T47D (cell line): ENCODE data around the gene DOCK2.

ENCODE experiments used
- DNase-seq, 2 experiments: peaks; one replicate each; pipeline versions ENCODE4 v3.0.0 to v3.0.0-alpha.2; 2011 to 2012; ENCODE audit warnings: low read depth in 1 of 2, low spot score in 1 of 2
- JUND ChIP-seq: IDR thresholded peaks from 2 replicates; pipeline ENCODE4 v1.6.1; 2012; ENCODE audit warnings: low read depth
- in situ Hi-C: cut with HindIII; loops from 2 replicates; pipeline ENCODE4 v1.10.0; 2016; ENCODE audit warnings: low sequenced_read_pairs, low pct_unique_long_range_greater_than_20kb

Gene DOCK2

DNA sequence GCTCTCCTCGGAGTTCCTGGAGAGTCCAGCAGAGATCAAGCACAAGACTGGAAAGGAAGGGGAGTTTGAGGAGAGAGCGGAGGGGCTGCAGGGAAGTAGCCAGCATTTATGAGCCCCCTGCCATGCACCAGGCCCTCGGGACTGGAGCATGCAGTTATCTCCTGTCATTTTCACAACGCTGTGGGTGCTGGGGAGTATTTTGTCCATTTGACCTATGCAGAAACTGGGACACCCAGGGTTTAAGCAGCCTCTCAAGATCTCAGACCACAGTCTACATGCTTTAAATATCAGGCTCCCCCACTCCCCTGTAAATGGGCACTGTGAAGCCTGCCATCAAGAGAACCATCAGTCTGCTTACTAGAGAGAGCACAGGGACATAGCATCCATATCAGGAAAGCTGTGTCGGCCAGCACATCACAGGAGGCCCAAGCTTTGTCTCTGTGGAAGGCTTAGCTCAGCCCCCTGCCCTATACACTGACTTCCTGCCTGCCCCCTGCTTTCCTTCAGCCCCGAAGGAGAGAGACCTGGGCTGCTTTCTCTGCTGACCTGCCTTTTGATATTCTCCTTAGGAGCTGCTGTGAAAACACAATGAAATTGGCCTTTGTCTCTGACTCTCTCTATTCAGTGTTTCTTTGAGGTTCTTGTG, 475.9 kb downstream of the DOCK2 start:
- TF ChIP-seq JUND = no peak
- in situ Hi-C loops = no loop called here
- DNase-seq = no peak

DNA sequence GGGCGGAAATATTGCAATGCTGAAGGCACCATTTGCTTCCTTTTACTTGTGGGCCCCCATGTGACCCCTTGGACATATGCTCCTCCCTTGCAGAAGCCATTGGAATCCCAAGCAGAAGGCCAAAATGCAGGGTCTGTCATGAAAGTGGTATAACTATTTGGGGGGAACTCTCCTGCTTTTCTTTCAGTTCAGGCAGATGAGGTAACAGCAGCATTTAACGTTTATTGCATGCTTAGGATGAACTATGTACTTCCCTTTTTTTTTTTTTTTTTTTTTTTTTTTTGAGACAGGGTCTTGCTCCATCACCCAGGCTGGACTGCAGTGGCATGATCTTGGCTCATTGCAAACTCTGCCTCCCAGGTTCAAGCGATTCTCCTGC, 476.4 kb downstream of the DOCK2 start:
- DNase-seq = no peak
- in situ Hi-C loops = no loop called here
- TF ChIP-seq JUND = no peak

GRCh38 chr5:170114271-170114670, 477.2 kb downstream of the DOCK2 start:
- in situ Hi-C loops = no loop called here
- TF ChIP-seq JUND = no peak
- DNase-seq = no peak

DNA sequence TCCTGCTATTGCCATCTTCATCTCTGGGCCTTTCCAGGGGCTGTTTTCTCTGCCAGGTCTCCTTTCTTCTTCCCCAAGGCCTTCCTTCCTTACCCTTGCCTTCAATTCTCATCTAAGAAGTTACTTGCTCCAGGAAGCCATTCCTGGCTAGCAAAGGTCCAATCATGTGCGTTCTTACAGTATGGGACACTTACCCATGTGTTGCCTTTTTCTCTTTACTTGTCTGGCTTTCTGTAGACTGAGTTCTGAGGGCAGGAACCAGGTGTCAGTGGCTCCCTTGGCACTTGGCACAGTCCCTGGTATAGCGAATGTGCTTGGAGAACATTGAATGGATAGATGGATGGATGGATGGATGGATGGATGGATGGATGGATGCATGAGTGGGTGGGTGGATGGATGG, 478.9 kb downstream of the DOCK2 start:
- no peak for TF ChIP-seq JUND
- no peak for DNase-seq
- in situ Hi-C loops = no loop called here

DNA sequence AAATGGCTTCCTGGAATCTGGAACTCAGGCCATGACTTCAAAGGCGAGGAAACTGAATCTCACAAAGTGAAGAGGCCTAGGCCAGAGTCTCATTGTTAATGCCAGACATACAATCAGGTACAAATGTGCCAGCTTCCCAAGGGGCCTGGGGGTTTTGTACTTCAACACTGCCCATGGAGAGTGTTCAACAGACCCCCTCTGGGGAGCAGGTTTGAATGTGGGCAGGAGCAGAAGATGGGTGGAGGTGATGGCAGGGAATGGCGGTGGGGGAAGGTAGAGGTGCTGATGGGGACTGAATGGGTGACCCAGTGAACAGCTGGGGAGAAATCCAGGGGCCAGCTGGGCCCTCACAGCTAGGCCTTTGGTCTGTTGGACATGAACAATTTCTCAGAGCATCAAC, 480.7 kb downstream of the DOCK2 start:
- in situ Hi-C loops = no loop called here
- DNase-seq = no peak

DNA sequence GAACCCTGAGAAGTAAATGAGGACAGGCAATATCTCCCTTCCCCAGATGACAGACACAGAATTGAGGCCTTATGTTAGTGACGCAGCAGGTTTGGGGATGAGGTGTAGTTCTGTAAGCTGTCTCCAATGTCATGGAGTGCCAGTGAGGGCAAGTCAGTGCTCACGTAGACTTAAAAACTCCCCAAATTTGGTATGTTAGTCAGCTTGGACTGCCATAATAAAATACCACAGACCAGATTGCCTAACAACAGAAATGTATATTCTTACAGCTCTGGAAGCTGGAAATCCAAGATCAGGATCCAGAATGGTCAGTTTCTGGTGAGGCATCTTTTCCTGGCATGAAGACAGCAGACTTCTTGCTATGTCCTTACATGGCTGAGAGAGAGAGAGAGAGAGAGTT, 483.5 kb downstream of the DOCK2 start:
- TF ChIP-seq JUND = no peak
- no peak for DNase-seq
- in situ Hi-C loops = no loop called here

More for the DNA sequence above, 480.7 kb downstream of the DOCK2 start:
- TF ChIP-seq JUND = no peak

GRCh38 chr5:170121321-170121720, 484.2 kb downstream of the DOCK2 start:
- no peak for DNase-seq
- no peak for TF ChIP-seq JUND
- in situ Hi-C loops = no loop called here

DNA sequence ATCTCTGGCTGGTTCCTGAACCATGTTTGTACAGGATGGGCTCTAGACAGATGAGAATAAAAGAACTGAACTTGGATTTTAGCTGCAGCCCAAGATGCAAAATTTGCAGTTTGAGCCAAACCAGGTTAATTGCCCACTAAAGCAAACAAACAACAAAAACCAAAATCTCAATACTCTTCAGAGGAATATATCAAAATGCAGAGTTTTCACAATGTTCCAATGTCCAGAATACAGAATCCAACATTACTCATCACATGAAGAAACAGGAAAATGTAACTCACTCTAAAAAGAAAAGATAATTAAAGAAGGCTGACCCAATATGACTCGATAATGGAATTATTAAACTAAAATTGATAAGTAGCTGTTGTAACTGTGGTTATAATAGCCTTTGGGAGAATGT, 489.0 kb downstream of the DOCK2 start:
- TF ChIP-seq JUND = no peak
- in situ Hi-C loops = no loop called here
- DNase-seq = no peak

GRCh38 chr5:170126626-170127025, 489.6 kb downstream of the DOCK2 start:
- DNase-seq = no peak

GRCh38 chr5:170131235-170131634, 494.2 kb downstream of the DOCK2 start:
- TF ChIP-seq JUND = no peak
- no peak for DNase-seq
- in situ Hi-C loops = no loop called here

More at GRCh38 chr5:170126626-170127025, 489.6 kb downstream of the DOCK2 start:
- TF ChIP-seq JUND = no peak
- in situ Hi-C loops = no loop called here

GRCh38 chr5:170132269-170132975, 495.3 kb downstream of the DOCK2 start:
- no peak for DNase-seq
- no peak for TF ChIP-seq JUND
- in situ Hi-C loops = no loop called here
